Fibroblast of villous mesenchyme (primary cell): ENCODE data around the gene MRPL44. TPM values are rescaled to one million over a fixed set of nuclear protein-coding genes. Genes with fewer than 3 reads are reported as not detected.

ENCODE experiments used
- DNase-seq: peaks from one replicate; pipeline ENCODE4 v3.0.0-alpha.2; 2010; ENCODE audit warnings: low read depth
- H3K4me3 ChIP-seq: 2 replicates; pipeline ENCODE4 v1.5.1; 2011; ENCODE audit warnings: low read depth, mild to moderate bottlenecking, low read length
- total RNA-seq: library from RNA; depleted of rRNA; stranded (reverse); fragments of >200 nt; gene quantifications from 2 replicates; pipeline ENCODE4 v1.2.3, GENCODE V29; 2012
- TF ChIP-seq, protein P1 (sequence below): IDR thresholded peaks from 2 replicates; pipeline ENCODE4 v1.5.1; 2012; ENCODE audit warnings: low read depth, mild to moderate bottlenecking, low read length; ENCODE audit not compliant: insufficient read depth

The MRPL44 gene
- total RNA-seq, 1 donor = 32.0 TPM

GRCh38 chr2:223972656-223973102 lies 15.4 kb downstream of the MRPL44 start:
- TF ChIP-seq, protein P1, sequence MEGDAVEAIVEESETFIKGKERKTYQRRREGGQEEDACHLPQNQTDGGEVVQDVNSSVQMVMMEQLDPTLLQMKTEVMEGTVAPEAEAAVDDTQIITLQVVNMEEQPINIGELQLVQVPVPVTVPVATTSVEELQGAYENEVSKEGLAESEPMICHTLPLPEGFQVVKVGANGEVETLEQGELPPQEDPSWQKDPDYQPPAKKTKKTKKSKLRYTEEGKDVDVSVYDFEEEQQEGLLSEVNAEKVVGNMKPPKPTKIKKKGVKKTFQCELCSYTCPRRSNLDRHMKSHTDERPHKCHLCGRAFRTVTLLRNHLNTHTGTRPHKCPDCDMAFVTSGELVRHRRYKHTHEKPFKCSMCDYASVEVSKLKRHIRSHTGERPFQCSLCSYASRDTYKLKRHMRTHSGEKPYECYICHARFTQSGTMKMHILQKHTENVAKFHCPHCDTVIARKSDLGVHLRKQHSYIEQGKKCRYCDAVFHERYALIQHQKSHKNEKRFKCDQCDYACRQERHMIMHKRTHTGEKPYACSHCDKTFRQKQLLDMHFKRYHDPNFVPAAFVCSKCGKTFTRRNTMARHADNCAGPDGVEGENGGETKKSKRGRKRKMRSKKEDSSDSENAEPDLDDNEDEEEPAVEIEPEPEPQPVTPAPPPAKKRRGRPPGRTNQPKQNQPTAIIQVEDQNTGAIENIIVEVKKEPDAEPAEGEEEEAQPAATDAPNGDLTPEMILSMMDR = no peak
- DNase-seq = no peak

GRCh38 chr2:223973606-223974005 lies 16.3 kb downstream of the MRPL44 start:
- TF ChIP-seq, protein P1 = no peak
- DNase-seq = no peak
- no peak overlapping the region for H3K4me3 ChIP-seq

More at GRCh38 chr2:223972656-223973102, 15.4 kb downstream of the MRPL44 start:
- H3K4me3 ChIP-seq = no peak overlapping the region

- DNase-seq = no peak
- no peak overlapping the region for H3K4me3 ChIP-seq
- TF ChIP-seq, protein P1 = no peak
Measured at GRCh38 chr2:223976635-223977226, 19.5 kb downstream of the MRPL44 start.

GRCh38 chr2:223978451-223978850 lies 21.2 kb downstream of the MRPL44 start:
- no peak overlapping the region for H3K4me3 ChIP-seq
- no peak for DNase-seq
- TF ChIP-seq, protein P1 = no peak

- no peak for DNase-seq
- TF ChIP-seq, protein P1 = no peak
- no peak overlapping the region for H3K4me3 ChIP-seq
Measured at GRCh38 chr2:223979730-223980396, 22.6 kb downstream of the MRPL44 start.

- TF ChIP-seq, protein P1 = no peak
- H3K4me3 ChIP-seq = no peak overlapping the region
- no peak for DNase-seq
Measured at GRCh38 chr2:223980397-223980735, 23.1 kb downstream of the MRPL44 start.
